GM12875 (cell line): Measurements from ENCODE around the gene AKNA.
"Not testable (repeated sequence)": the region's sequence is repeated elsewhere in the genome, so short reads cannot be mapped to it uniquely, and the experiment has no call there.

Experiments used
- H3K4me3 ChIP-seq: one replicate; pipeline ENCODE4 v1.5.1; 2011; ENCODE audit warnings: low read depth, low read length, control low read depth
- TF ChIP-seq, protein P1 (sequence below): IDR thresholded peaks from 2 replicates; pipeline ENCODE4 v1.5.1; 2011; ENCODE audit warnings: low read depth, mild to moderate bottlenecking, control low read depth, inconsistent platforms, low read length, moderate library complexity, borderline replicate concordance; ENCODE audit not compliant: insufficient read depth

AKNA gene

DNA sequence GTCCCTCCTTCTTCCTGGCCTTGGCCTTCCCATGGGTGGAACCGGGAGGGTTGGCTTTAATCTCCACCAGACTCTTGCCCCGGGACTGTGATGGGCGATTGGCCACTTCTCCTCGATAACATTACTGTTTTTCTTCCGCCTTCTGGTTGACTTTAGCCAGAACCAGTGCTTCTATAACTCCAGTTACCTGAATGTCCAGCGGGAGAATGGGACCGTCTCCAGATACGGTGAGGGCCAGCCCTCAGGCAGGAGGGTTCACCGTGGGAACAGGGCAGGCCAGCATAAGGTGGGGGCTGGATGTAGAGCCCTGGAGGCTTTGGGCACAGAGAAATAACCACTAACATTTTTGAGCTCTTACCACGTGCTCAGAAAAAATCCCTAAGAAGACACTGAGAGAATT, 57.1 kb downstream of the AKNA start:
- TF ChIP-seq, protein P1, sequence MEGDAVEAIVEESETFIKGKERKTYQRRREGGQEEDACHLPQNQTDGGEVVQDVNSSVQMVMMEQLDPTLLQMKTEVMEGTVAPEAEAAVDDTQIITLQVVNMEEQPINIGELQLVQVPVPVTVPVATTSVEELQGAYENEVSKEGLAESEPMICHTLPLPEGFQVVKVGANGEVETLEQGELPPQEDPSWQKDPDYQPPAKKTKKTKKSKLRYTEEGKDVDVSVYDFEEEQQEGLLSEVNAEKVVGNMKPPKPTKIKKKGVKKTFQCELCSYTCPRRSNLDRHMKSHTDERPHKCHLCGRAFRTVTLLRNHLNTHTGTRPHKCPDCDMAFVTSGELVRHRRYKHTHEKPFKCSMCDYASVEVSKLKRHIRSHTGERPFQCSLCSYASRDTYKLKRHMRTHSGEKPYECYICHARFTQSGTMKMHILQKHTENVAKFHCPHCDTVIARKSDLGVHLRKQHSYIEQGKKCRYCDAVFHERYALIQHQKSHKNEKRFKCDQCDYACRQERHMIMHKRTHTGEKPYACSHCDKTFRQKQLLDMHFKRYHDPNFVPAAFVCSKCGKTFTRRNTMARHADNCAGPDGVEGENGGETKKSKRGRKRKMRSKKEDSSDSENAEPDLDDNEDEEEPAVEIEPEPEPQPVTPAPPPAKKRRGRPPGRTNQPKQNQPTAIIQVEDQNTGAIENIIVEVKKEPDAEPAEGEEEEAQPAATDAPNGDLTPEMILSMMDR = no peak

DNA sequence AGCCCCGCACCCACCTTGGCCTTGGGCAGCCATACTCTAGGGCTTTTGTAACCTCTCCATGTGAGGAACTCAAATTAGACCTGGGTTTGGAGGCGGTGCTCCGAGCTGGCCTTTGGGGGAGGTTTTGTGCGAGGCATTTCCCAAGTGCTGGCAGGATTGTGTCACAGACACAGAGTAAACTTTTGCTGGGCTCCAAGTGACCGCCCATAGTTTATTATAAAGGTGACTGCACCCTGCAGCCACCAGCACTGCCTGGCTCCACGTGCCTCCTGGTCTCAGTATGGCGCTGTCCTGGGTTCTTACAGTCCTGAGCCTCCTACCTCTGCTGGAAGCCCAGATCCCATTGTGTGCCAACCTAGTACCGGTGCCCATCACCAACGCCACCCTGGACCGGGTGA, 58.2 kb downstream of the AKNA start, which contains the start of gene ORM2:
ORM2 (plus strand) TSS at position 245 of the 398 bp plus-strand sequence; CDS start at position 281, 36 bp downstream.
- not testable (repeated sequence) for H3K4me3 ChIP-seq

More for the DNA sequence above, 57.1 kb downstream of the AKNA start:
- H3K4me3 ChIP-seq = no peak overlapping the region

DNA sequence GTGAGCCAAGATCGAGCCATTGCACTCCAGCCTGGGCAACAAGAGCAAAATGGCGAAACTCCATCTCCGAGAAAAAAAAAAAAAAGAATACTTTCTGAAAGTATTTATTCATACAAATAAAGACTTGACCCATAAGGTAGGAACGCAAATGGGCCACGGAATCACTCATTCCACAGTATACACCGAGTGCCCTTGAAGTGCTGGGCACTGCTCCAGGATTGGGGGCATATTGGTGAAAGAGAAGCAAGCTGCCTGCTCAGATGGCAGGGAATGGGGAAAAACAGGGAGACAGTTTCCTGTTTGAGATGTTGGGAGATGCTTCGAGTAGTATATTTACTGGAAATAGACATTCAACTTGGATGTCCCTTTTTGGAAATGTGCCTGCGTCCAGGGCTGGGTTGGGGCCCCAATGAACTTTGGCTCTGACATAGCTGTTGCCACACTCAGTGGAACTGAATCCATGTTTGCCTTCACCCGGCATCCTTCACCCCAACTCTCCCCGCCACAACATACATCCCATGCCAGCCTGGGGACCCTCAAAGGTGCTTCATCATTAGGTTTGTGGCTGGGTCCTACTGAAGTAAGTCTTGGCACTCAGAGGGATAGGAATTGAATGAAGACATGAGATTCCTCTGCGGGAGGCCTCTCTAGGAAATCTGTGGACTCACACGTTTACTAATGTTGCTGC, 58.7 kb downstream of the AKNA start:
- H3K4me3 ChIP-seq = not testable (repeated sequence)

DNA sequence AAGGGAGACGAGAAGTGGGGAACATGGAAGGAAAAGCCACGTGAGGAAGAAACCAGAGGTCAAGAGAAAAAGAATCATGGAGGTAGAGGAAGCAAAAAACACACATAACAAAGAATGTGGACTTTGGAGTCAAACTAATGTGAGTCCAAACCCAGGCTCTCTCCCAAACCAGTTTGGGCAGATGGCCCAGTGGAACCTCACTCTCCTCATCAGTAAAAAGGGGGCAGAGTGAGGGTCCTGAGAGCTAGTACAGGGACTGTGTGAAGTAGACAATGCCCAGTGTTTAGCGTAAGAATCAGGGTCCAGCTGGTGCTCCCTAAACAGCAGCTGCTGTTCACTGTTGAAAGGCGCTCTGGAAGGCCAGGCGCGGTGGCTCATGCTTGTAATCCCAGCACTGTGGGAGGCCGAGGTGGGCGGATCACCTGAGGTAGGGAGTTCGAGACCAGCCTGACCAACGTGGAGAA, 59.4 kb downstream of the AKNA start:
- H3K4me3 ChIP-seq = not testable (repeated sequence)

DNA sequence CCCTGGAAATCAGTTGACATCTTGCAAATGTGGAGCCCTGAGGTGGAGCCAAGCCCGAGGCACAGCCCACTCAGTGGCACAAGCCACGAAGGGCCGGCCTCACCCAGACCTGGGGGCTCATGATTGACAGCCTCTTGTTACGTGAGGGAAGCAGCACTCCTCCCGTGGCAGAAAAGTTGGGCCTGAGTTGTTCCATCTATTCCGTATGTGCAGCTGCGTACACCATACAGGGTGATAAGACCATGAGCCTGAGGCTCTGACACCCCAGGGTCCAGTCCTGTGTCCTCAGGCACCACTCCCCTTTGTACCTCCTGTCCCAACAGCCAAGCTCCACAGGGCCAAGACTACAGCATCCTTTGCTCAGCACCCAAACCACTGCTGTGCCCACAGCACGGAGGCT, 60.0 kb downstream of the AKNA start:
- TF ChIP-seq, protein P1 = no peak
- no peak overlapping the region for H3K4me3 ChIP-seq

DNA sequence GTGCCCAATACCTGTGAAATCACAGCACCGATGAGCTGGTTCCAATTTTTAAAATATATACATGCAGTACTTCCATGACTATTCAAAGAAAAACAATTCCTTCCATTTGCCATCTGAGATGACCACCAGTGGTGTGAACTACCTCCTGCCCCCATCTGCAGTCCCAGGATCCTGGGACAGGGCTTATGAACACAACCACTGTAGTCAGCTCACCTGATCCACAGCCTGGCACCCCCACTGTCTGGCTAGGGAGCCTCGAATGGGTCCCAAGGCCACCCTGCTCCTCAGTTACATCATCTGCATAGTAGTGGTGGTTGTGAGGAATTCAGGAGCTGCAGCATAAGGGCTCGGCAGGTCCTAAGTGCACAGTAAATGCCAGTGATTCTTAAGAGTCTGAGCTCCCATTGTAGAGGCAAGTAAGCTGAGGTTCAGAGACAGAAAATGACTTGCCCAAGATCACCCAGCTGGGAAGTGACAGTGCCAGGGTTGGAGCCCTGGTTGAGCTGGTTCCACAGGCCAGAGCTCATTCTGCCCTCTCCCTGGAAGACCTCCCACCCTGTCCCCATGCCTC, 62.0 kb downstream of the AKNA start:
- not testable (repeated sequence) for H3K4me3 ChIP-seq

DNA sequence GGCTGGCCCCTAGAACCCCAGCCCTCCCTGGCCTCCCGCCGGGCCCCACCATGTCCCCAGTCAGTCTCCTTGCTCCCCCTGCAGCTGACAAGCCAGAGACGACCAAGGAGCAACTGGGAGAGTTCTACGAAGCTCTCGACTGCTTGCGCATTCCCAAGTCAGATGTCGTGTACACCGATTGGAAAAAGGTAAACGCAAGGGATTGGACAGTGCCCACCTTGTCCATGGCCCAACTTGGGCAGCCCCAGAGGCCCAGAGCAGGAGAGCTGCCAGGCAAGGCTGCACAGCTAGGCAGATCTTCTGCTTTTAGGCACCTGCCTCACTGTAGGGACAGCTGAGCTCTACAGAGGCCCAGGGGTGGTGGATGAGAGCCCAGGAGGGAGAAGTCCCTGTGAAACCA, 62.8 kb downstream of the AKNA start:
- not testable (repeated sequence) for H3K4me3 ChIP-seq

DNA sequence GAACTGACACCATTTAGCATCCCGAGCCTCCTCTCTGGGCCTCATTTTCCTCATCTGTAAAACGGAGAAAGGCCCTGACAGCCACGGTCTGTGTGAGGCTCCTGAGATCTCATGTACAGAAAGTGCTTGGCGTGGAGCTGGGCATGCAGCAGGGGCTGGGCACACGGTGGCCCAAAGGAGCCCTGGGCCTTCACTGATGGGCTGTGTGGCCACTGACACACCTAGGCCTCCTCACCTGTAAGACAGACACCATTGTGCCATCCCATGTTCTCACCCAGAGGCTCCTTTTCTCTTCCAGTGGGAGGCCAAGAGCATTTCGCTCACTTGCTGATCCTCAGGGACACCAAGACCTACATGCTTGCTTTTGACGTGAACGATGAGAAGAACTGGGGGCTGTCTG, 63.3 kb downstream of the AKNA start:
- TF ChIP-seq, protein P1 = no peak
- H3K4me3 ChIP-seq = no peak overlapping the region

DNA sequence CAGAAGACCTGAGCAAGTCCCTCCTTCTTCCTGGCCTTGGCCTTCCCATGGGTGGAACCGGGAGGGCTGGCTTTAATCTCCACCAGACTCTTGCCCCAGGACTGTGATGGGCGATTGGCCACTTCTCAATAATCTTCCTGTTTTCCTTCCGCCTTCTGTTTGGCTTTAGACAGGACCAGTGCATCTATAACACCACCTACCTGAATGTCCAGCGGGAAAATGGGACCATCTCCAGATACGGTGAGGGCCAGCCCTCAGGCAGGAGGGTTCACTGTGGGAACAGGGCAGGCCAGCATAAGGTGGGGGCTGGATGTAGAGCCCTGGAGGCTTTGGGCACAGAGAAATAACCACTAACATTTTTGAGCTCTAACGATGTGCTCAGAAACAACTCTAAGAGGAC, 63.9 kb downstream of the AKNA start:
- not testable (repeated sequence) for H3K4me3 ChIP-seq

DNA sequence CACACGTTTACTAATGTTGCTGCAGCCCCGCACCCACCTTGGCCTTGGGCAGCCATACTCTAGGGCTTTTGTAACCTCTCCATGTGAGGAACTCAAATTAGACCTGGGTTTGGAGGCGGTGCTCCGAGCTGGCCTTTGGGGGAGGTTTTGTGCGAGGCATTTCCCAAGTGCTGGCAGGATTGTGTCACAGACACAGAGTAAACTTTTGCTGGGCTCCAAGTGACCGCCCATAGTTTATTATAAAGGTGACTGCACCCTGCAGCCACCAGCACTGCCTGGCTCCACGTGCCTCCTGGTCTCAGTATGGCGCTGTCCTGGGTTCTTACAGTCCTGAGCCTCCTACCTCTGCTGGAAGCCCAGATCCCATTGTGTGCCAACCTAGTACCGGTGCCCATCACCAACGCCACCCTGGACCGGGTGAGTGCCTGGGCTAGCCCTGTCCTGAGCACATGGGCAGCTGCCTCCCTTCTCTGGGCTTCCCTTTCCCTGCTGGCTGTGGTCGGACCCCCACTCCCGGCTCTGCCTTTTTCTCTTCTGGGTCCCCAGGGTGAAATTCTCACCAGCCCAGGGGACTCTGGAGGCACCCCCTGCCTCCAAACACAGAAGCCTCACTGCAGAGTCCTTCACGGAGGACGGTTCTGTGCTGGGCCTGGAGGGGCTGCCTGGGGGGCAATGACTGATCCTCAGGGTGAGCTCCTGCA, 64.8 kb downstream of the AKNA start, which contains the start of gene ORM1:
ORM1 (plus strand) TSS at position 268 of the 701 bp plus-strand sequence; CDS start at position 304, 36 bp downstream.
- H3K4me3 ChIP-seq = not testable (repeated sequence)

DNA sequence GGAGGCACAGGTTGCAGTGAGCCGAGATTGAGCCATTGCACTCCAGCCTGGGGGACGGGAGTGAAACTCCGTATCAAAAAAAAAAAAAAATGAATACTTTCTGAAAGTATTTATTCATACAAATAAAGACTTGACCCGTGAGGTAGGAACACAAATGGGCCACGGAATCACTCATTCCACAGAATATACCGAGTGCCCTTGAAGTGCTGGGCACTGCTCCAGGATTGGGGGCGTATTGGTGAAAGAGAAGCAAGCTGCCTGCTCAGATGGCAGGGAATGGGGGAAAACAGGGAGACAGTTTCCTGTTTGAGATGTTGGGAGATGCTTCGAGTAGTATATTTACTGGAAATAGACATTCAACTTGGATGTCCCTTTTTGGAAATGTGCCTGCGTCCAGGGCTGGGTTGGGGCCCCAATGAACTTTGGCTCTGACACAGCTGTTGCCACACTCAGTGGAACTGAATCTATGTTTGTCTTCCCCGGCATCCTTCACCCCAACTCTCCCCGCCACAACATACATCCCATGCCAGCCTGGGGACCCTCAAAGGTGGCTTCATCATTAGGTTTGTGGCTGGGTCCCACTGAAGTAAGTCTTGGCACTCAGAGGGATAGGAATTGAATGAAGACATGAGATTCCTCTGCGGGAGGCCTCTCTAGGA, 65.5 kb downstream of the AKNA start:
- not testable (repeated sequence) for H3K4me3 ChIP-seq
